GM18517 (cell line): ENCODE data around the gene AFP.

Experiments used
- ATAC-seq: cut with Tn5 transposase; IDR thresholded peaks from one replicate; pipeline ENCODE4 v1.9.1; 2021; ENCODE audit warnings: mild to moderate bottlenecking, moderate library complexity; ENCODE audit not compliant: unreplicated experiment

The AFP gene

GRCh38 chr4:73413294-73413755 lies 22.7 kb upstream of the AFP start:
- no peak for ATAC-seq

- no peak for ATAC-seq
Observed at GRCh38 chr4:73414936-73415271, 21.1 kb upstream of the AFP start.

DNA sequence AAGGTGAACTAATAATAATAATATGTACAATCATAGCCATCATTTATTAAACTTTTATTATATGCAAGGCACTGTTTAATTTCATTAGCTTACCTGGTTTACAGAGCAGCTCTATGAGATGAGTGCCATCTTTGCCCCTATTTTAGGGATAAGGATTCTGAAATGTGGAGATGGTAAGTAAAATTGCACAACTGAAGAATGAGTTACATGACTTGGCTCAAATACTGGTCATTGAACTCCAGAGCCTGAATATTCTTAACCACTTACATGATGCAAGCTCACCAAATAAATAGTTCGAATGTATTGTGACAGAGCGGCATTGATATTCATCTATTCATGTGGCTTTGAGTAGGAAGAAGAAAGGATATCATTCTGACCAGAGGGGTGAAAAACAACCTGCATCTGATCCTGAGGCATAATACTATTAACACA lies 20.2 kb upstream of the AFP start:
- ATAC-seq: no peak

DNA sequence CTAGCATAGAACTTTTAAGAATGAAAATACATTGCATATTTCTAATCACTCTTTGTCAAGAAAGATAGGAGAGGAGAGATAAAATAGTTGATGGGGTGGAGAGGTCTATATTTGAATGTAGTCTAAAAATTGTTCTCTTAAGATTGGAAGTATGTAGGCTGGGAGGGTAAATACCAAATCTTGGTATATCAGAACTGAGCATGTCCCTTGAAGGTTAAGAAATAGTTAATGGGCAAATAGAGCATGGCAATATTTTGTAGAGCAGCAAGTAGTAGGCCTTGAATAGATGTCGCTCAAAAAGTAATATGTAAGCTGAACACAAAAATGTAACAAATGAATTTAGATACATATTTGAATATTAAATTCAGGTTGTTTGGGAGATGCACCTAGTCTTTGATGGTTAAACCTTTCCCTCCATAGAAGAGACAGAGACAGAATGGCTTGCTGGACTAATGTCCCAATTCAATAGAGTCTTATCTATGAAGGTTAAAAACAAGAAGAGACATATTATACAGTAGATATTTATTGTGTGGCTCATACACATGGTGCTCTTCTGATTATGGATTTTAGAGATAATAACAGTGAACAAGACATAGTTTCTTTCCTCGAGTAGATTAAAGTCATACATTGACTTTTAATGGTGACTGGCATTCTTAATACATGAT lies 19.5 kb upstream of the AFP start:
- ATAC-seq: no peak

- no peak for ATAC-seq
Observed at GRCh38 chr4:73417342-73417741, 18.7 kb upstream of the AFP start.

GRCh38 chr4:73417973-73418372 lies 18.0 kb upstream of the AFP start:
- no peak for ATAC-seq

DNA sequence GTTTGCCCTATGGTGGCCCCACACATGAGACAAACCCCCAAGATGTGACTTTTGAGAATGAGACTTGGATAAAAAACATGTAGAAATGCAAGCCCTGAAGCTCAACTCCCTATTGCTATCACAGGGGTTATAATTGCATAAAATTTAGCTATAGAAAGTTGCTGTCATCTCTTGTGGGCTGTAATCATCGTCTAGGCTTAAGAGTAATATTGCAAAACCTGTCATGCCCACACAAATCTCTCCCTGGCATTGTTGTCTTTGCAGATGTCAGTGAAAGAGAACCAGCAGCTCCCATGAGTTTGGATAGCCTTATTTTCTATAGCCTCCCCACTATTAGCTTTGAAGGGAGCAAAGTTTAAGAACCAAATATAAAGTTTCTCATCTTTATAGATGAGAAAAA lies 17.3 kb upstream of the AFP start:
- no peak for ATAC-seq

- ATAC-seq: no peak
Observed at GRCh38 chr4:73419106-73420038, 16.6 kb upstream of the AFP start.

- no peak for ATAC-seq
Observed at GRCh38 chr4:73420615-73421014, 15.4 kb upstream of the AFP start.

DNA sequence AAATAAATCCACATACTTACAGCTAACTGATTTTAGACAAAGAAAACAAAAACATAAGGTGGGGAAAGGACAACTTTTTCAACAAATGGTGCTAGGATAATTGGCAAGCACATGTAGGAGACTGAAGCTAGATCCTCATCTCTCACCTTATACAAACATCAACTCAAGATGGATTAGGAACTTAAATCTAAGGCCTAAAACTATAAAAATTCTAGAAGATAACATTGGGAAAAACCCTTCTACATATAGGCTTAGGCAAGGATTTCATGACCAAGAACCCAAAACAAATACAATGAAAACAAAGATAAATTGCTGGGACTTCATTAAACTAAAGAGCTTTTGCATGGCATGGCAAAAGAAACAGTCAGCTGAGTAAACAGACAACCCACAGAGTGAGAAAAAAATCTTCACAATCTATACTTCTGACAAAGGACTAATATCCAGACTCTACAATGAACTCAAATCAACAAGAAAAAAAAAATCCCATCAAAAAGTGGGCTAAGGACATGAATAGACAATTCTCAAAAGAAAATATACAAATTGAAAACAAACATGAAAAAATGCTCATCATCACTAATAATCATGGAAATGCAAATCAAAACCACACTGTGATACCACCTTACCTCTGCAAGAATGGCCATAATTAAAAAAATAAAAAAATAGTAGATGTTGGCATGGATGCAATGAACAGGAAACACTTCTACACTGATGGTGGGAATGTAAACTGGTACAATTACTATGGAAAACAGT lies 14.1 kb upstream of the AFP start:
- ATAC-seq: no peak

DNA sequence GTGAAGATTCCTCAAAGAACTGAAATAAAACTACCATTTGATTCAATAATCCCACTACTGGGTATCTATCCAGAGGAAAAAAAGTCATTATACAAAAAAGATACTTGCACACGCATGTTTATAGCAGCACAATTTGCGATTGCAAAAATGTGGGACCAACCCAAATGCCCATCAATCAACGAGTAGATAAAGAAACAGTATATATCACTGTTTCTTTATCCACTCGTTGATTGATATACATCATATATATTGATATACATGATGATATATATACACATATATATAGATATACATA lies 13.6 kb upstream of the AFP start:
- no peak for ATAC-seq

DNA sequence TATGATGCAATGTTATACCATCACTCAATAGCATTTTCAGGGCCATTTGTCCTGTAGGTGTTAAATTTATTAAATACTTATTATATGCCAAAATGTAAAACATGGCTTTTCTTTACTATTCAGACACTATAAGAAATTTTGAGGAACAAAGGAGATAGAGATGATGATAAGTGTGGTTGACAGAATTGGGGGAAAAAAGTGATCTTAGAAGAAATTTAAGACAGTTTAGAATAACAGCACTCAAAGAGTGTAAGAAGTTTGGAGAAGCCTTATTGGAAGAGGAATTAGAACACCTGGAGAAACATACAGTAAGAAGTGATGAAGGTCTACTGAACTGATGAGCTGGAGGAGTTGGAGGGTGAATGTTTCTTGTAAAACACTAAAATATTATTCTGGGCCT lies 12.8 kb upstream of the AFP start:
- no peak for ATAC-seq

GRCh38 chr4:73426666-73427065 lies 9.4 kb upstream of the AFP start:
- ATAC-seq: no peak

DNA sequence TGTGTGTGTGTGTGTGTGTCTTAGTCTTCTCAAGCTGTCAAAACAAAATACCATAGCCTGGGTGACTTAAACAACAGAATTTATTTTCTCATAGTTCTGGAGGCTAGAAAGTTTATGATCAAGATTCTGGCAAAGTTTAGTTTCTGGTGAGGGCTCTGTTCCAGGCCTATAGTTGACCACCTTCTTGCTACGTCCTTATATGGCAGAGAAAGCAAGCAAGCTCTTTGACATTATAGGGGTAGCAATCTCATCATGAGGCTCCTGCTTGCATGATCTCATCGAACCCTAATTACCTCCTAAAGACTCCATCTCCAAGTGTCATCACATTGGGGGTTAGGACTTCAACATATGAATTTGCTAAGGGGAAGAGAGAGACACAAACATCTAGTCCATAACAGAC lies 6.9 kb upstream of the AFP start:
- no peak for ATAC-seq

GRCh38 chr4:73429826-73430587 lies 6.0 kb upstream of the AFP start:
- ATAC-seq: no peak

DNA sequence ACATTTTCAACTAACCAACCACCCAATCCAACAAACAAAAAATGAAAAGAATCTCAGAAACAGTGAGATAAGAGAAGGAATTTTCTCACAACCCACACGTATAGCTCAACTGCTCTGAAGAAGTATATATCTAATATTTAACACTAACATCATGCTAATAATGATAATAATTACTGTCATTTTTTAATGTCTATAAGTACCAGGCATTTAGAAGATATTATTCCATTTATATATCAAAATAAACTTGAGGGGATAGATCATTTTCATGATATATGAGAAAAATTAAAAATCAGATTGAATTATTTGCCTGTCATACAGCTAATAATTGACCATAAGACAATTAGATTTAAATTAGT lies 4.2 kb upstream of the AFP start:
- no peak for ATAC-seq

GRCh38 chr4:73432169-73433000 lies 3.6 kb upstream of the AFP start:
- no peak for ATAC-seq

DNA sequence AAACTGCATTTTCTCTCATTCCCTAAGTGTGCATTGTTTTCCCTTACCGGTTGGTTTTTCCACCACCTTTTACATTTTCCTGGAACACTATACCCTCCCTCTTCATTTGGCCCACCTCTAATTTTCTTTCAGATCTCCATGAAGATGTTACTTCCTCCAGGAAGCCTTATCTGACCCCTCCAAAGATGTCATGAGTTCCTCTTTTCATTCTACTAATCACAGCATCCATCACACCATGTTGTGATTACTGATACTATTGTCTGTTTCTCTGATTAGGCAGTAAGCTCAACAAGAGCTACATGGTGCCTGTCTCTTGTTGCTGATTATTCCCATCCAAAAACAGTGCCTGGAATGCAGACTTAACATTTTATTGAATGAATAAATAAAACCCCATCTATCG lies 2.9 kb upstream of the AFP start:
- ATAC-seq: no peak

- ATAC-seq: peak; percentile 67
Observed at GRCh38 chr4:73434311-73434710, 1.7 kb upstream of the AFP start.
